DND-41 (cell line): ENCODE results near the gene SGTA.

Experiments used
- ATAC-seq: fragments of 200-7000 bp; cut with Tn5 transposase; 3 replicates; pipeline ENCODE4 v1.9.1; 2021; ENCODE audit warnings: low read depth; ENCODE audit not compliant: insufficient read depth
- DNase-seq: peaks from one replicate; pipeline ENCODE4 v3.0.0-alpha.2; 2020
- H2AFZ ChIP-seq: 2 replicates; pipeline ENCODE4 v1.6.0; 2012; ENCODE audit warnings: low read depth, low read length
- H3K27ac ChIP-seq: 2 replicates; pipeline ENCODE4 v1.5.1; 2012; ENCODE audit warnings: low read length, inconsistent platforms
- H3K27me3 ChIP-seq: fragments of 200-600 bp; sonication (generic); 2 replicates; pipeline ENCODE4 v1.6.0; 2012; ENCODE audit warnings: low read length, mild to moderate bottlenecking, inconsistent platforms; ENCODE audit not compliant: insufficient read depth, poor library complexity
- H3K36me3 ChIP-seq: 2 replicates; pipeline ENCODE4 v1.5.1; 2012; ENCODE audit warnings: low read length, inconsistent platforms; ENCODE audit not compliant: insufficient read depth
- H3K4me1 ChIP-seq: 2 replicates; pipeline ENCODE4 v1.5.1; 2012; ENCODE audit warnings: mild to moderate bottlenecking, low read length; ENCODE audit not compliant: insufficient read depth
- H3K4me2 ChIP-seq: 2 replicates; pipeline ENCODE4 v1.6.0; 2012; ENCODE audit warnings: mild to moderate bottlenecking, moderate library complexity, low read length, inconsistent platforms; ENCODE audit not compliant: insufficient read depth
- H3K4me3 ChIP-seq, 2 experiments: fragments of 200-600 bp in 1 of 2; shearing (Covaris generic) in 1 of 2; 2 replicates each; pipeline ENCODE4 v1.5.1; 2012 to 2016; ENCODE audit warnings: inconsistent platforms in 2 of 2, low read length in 2 of 2, mild to moderate bottlenecking in 2 of 2, low read depth in 1 of 2, moderate library complexity in 1 of 2
- H3K79me2 ChIP-seq: 2 replicates; pipeline ENCODE4 v1.6.0; 2012; ENCODE audit warnings: low read length, inconsistent platforms; ENCODE audit not compliant: insufficient read depth
- H3K9ac ChIP-seq: 2 replicates; pipeline ENCODE4 v1.6.0; 2012; ENCODE audit warnings: low read depth, mild to moderate bottlenecking, inconsistent platforms, low read length, moderate library complexity
- H3K9me3 ChIP-seq: 2 replicates; pipeline ENCODE4 v1.5.1; 2012; ENCODE audit warnings: low read length, moderate library complexity, mild to moderate bottlenecking, inconsistent platforms; ENCODE audit not compliant: insufficient read depth, severe bottlenecking
- H4K20me1 ChIP-seq: 2 replicates; pipeline ENCODE4 v1.6.0; 2012; ENCODE audit warnings: low read length; ENCODE audit not compliant: insufficient read depth
- CTCF ChIP-seq: IDR thresholded peaks from 2 replicates; pipeline ENCODE4 v1.5.1; 2012; ENCODE audit warnings: borderline replicate concordance, low read length, moderate library complexity, mild to moderate bottlenecking; ENCODE audit not compliant: poor library complexity, severe bottlenecking; ENCODE audit errors: extremely low read depth
- EZH2 ChIP-seq: IDR thresholded peaks from 3 replicates; pipeline ENCODE4 v1.6.1; 2012; ENCODE audit warnings: borderline replicate concordance, low read depth, mild to moderate bottlenecking, moderate library complexity, low read length, inconsistent platforms; ENCODE audit not compliant: severe bottlenecking

SGTA gene

GRCh38 chr19:2734589-2735288, 48.3 kb downstream of the SGTA start:
- Histone ChIP-seq H3K4me1 (peaks cover 19% of the 10 kb centered on the region), H3K27ac (no peak overlapping the region), H3K27me3 (no peaks in the 10 kb centered on the region), H3K79me2 (peaks cover 33% of the 10 kb centered on the region), H3K4me2 (no peak overlapping the region), H3K9ac (no peak overlapping the region), H2AFZ (no peak overlapping the region), H3K9me3 (peaks cover 3% of the 10 kb centered on the region), H4K20me1 (peaks cover 31% of the 10 kb centered on the region), H3K4me3 (no peak overlapping the region), H3K36me3 (peaks cover 63% of the 10 kb centered on the region)
- ATAC-seq (no peak), DNase-seq (no peak)
- TF ChIP-seq CTCF (no peak), EZH2 (no peak)

- H3K27ac ChIP-seq, result no peak overlapping the region
These were observed 49.0 kb downstream of the SGTA start for GRCh38 chr19:2733930-2734588.

GRCh38 chr19:2732883-2733282, 50.2 kb downstream of the SGTA start:
- Histone ChIP-seq H2AFZ (no peak overlapping the region), H3K36me3 (peaks cover 60% of the 10 kb centered on the region), H3K4me1 (peaks cover 7% of the 10 kb centered on the region; the same call in 1 of the 2 replicates), H3K27ac (no peak overlapping the region), H3K27me3 (no peaks in the 10 kb centered on the region), H4K20me1 (peaks cover 27% of the 10 kb centered on the region), H3K9ac (no peak overlapping the region), H3K79me2 (peaks cover 18% of the 10 kb centered on the region), H3K4me3 (no peak overlapping the region), H3K9me3 (peaks cover 3% of the 10 kb centered on the region), H3K4me2 (no peak overlapping the region)
- no peak for TF ChIP-seq CTCF
- DNase-seq (no peak), ATAC-seq (no peak)

More at GRCh38 chr19:2733930-2734588, 49.0 kb downstream of the SGTA start:
- no peak overlapping the region for H3K4me2 ChIP-seq
- H3K9me3 ChIP-seq, result peaks cover 3% of the 10 kb centered on the region
- H3K4me1 ChIP-seq, result peaks cover 16% of the 10 kb centered on the region
- H3K9ac ChIP-seq, result no peak overlapping the region
- no peak for TF ChIP-seq EZH2
- TF ChIP-seq CTCF, result no peak
- DNase-seq (no peak), ATAC-seq (no peak)
- no peaks in the 10 kb centered on the region for H3K27me3 ChIP-seq
- no peak overlapping the region for H3K4me3 ChIP-seq
- no peak overlapping the region for H2AFZ ChIP-seq
- peaks cover 26% of the 10 kb centered on the region for H3K79me2 ChIP-seq
- H4K20me1 ChIP-seq, result peaks cover 31% of the 10 kb centered on the region
- H3K36me3 ChIP-seq, result peaks cover 63% of the 10 kb centered on the region
